T-helper 1 cell (primary cell): ENCODE results near the gene EDARADD.
"Not testable (repeated sequence)": the region's sequence is repeated elsewhere in the genome, so short reads cannot be mapped to it uniquely, and the experiment has no call there.

Experiments
- DNase-seq, 5 donors: peaks; one replicate each; pipeline ENCODE4 v3.0.0-alpha.2; 2012 to 2020
- total RNA-seq, 4 donors: gene quantifications; one replicate each; lab custom pipeline; 2026; lab: John Stamatoyannopoulos, UW

Gene EDARADD
- total RNA-seq, result 6.2 to 12.3 (median 6.7) reads per million in 4 donors

DNA sequence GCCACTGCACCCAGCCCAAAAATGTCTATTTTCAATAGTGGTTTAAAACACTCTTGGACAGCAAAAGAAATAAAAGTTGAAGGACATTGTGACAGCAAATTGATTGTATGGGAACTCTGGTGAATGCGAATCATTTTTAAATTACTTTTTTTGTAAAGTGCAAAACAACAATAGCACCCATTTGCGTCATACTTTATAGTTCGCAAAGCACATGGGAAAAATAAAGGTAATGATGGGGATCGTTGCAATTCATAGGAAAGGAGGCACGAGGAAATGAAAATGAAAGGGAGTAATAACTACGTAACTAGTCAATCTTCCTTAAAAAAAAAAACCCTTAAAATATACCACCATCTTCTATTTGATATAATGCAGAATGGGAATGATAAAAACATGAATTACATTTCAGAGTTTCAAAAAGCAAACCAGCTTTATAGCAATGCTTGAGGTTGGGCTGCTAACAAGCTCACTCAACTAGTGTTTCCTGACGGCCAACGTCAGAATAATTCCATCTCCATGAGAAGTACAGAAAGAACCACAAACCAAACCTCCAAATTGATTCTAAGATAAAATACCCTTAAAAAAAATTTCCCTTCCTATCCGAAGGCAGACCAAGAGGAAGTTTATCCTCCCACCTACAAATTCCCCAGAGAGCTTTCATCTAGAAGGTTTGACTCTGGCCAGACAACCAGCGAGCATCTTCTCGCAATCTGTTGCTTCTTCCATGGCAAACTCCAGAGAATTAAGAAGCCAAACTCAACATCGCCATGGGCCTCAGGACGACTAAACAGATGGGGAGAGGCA lies at the start of gene EDARADD:
Gene EDARADD, plus strand, starts transcription at position 606 of the 801 bp plus-strand sequence. Its CDS starts 159 bp downstream, at position 765.
- no peak for DNase-seq

DNA sequence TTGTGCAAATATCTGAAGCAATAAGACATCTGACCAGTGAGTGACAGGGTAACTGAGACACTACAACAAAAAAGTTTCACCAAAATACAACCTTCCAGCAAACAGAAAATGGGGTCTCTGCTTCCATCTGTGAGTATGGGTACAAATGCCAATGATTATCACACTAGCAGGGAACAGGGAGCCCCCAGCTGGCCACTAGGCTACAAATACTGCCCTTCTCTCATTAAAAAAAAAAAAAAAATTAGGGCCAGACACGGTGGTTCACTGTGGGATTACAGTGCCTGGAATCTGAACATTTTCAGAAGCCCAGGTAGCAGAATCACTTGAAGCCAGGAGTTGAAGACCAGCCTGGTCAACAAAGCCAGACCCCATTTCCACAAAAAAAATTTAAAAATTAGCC lies 48.4 kb upstream of the EDARADD start:
- DNase-seq, result no peak

DNA sequence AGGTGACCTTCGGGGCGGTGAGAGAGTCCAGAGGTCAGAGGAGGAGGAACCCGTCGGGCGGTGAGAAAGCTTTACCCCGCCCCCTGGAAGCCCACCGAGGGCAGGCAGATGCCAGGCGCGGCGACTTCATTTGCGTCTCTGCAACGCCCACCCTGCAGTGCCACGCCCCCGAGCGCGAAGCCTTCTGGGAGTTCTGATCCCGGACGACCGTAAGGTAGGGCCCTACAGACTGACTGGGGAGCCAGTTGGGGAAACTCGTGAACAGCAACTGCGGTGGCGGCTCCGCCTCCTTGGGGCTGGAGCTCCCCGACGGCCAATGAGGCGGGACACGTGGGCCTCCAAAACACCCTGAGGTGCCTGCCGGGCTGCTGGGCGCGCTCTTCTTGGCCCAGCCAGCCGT lies 46.0 kb upstream of the EDARADD start:
- peak in 1 of 5 donors; percentile 1 for DNase-seq

DNA sequence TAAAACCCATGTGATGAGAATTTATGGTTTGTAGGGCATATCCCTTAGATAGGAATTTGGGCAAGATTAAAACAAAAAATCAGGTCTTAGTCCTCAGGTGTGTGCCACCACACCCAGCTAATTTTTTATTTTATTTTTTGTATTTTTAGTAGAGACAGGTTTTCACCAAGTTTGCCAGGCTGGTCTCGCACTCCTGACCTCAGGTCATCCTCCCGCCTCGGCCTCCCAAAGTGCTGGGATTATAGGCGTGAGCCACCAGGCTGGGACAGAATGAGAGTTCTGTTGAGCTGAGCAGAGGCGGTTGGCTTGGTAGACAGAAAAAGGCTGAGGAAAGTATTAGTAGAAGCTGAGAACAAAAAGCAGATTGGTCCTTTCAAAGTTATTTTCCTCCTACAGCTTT lies 43.8 kb upstream of the EDARADD start:
- no peak for DNase-seq

DNA sequence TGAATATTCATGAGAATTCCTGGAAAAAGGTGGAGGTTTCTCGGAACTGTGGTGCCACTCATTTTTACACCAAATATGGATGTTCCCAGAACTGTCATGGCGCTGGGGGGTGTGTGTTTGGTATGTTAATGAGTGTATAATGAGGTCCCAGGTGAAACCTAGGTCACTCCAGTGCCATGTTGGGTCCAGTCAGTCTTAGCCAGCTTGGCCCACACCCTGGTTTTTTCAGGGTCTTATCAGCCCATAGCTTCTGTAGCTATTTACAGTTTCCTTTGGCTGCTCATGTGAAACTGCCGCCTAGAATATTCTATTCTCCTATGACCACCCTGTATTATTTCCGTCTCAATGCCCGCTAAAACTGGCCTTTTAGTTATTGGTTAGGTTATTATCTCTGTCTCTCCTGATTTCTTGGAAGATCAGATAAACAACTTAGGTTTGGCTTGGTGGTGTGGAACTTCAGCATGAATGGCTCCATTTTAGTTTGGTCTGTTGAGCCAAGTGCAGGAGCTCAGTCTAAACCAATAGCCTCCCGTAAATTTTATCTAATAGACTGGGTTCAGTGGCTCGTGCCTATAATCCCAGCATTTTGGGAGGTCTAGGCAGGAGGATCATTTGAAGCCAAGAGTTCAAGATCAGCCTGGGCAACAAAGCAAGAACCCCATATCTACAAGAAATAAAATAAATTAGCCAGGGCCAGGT lies 42.1 kb upstream of the EDARADD start:
- DNase-seq, result no peak

DNA sequence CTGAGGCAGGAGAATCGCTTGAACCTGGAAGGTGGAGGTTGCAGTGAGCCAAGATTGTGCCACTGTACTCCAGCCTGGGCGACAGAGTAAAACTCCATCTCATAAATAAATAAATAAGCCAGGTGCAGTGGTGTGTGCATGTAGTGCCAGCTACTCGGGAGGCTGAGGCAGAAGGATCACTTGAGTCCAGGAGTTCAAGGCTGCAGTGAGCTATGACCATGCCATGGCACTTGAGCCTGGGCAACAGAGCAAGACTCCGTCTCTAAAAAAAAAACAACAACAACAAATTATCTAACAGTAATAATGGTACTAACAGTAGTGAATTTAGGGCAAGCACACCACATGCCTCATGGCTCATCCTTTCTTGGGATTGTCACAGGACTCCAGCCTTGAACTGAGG lies 41.3 kb upstream of the EDARADD start:
- not testable (repeated sequence) for DNase-seq

DNA sequence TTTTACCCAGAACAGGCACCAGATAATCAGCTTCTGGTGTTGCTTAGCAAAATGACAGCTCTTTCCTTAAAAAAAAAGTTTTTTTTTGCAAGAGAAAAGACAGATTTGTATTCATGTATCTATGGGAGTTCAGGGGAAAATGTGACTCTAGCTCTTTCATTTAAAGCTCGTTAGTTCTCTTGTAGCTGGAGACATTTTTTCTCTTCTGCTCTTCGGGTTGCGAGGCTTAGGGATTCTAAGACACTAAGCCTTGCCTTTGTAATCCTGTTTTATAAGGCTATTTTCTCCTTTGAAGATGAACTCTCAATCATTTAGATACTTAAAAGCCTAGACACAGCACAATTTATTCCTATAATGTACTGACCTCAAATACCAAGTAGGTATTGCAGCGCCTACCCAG lies 40.3 kb upstream of the EDARADD start:
- DNase-seq, result no peak

DNA sequence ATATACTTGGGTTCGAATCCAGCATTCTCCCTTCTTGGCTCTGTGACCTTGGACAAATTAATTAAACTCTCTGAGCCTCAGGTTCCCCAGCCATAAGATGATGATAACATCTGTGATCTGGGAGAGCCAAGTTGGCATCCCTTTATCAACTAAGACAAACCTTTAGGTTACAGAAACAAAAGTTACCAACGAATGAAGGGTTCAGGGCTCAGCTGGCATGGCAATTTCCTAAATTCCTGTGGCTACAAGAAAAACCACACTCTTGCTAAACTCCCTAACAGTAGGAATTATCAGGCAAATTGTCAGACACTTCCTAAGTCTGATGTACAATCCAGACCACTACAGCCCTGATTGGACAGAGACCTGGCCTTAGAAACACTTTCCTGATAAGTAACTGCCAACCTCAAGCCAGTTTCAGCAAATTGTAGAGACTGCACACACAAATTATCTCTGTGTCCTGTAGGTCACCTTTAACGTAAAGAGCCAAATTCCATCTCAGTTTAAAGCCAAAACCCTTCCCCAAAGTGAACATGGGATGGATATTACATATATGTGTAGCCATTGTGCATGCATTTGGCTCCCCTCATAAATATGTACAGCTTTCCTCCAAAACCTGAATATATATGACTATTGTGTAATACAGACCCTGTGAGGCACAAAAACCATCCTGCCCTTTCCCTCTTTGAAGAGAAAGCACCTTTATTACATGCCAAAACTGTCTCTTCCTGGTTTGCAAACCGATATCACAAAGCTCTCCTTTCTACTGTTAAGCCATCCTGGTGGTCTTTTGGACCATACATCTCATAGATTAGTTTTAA lies 39.5 kb upstream of the EDARADD start:
- no peak for DNase-seq

DNA sequence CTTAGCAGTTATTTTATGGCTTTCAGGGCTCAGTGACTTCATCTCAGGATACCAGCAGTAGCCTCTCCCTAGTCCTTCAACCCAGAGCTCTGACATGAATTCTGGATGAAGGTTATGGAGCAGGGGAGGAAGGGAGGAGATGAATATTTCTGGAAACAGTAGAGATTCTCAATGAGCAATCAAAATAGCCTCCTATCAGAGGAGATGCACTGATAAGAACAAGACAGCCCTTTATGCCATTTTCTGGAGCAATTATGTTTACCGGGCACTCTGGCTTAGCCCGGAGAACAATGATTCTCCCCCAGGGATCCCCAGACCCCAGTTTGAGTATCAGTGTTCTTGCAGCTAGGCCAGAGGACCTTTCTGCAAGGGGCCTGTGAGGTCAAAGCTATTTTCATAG lies 37.9 kb upstream of the EDARADD start:
- DNase-seq, result no peak

DNA sequence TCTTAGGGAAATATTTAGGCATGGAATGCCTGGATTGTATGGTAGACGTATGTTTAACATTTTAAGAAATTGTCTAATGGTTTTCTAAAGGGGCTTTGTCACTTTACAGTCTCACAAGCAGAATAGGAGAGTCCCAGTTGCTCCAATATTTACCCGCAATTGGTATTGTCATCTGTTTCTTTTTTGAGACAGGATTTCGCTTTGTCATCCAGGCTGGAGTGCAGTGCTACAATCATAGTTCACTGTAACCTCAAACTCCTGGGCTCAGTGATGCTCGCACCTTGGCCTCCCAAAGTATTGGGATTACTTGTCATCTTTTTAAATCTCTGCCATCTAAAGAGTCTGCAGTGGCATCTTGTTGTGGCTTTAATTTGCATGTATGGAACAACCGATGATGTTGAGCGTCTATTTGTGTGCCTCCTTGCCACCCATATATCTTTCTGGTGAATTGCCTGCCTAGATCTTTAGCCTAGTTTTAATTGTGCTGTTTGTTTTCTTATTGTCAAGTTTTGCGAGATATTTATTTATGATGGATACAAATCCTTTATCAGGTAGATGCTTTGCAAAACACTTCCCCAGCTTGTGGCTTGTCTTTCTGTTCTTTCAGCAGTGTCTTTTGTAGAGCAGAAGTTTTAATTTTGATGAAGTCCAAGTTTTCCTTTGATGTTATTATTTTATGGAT lies 32.0 kb upstream of the EDARADD start:
- no peak for DNase-seq

DNA sequence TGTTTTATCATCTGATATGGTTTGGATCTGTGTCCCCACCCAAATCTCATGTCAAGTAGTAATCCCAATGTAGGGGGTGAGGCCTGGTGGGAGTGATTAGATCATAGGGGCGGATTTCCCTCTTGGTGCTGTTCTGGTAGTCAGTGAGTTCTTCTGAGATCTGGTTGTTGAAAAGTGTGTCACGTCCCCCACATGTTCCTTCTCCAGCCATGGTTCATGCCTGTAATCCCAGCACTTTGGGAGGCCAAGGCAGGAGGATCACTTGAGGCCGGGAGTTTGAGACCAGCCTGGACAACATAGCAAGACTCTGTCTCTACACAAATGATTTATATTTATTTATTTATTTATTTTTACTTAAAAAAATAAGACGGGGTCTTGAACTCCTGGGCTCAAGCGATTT lies 30.8 kb upstream of the EDARADD start:
- DNase-seq, result no peak

DNA sequence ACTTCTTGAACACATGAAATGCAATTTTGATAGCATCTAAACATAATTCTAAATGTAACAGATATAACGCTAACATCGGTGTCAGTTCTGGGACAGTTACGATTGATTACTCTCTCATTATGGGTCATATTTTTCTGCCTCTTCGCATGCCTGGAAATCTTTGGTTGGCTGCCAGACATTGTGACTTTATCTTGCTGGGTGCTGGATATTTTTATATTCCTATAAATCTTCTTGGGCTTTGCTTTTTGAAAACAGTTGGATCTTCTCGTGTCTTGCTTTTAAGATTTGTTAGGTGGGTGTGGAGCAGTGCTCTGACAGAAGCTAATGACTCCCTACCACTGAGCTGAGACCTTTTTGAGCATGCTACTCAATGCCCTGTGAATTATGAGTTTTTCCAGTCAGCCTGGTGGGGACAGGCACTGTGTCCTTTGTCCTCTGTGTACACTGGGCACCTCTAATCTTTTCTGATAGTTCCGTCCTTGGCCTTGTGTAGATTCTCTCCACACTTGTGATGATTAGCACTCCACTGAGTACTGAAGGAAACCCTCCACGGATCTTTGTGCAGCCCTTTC lies 28.0 kb upstream of the EDARADD start:
- no peak for DNase-seq

DNA sequence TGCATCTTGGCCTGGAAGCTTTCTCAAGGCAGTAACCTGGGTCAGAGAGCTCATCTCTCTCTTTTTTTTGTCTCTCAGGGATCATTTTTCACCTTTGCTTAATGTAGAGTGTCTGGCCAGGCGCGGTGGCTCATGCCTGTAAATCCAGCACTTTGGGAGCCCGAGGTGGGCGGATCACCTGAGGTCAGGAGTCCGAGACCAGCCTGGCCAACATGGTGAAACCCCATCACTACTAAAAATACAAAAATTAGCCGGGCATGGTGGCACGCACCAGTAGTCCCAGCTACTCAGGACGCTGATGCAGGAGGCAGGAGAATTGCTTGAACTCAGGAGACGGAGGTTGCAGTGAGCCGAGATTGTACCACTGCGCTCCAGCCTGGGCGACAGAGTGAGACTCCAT lies 27.4 kb upstream of the EDARADD start:
- not testable (repeated sequence) for DNase-seq

DNA sequence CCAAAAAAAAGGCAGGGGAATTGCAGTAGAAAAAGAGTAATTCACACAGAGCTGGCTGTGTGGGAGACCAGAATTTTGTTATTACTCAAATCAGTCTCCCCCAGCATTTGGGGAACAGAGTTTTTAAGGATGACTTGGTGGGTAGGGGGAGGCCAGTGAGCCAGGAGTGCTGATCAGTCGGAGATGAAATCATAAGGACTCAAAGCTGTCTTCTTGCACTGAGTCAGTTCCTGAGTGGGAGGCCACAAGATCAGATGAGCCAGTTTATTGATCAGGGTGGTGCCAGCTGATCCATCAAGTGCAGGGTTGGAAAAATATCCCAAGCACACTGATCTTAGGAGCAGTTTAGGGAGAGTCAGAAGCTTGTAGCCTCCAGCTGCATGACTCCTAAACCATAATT lies 23.7 kb upstream of the EDARADD start:
- DNase-seq, result peak in 1 of 5 donors; percentile 6

DNA sequence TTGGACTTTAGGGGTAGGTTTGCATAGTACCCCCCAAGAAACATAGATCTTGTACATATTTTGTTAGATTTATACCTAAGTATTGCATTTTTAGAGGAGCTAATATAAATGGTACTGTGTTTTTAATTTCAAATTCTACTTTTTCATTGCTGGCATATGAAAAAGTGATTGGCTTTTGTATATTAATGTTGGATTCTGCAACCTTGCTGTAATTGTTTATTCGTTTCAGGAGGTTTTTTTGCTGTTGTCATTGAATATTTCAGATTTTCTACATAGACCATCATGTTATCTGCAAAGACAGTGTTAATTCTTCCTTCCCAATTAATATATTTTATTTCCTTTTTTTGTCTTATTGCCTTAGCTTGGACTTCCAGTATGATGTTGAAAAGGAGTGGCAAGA lies 23.0 kb upstream of the EDARADD start:
- no peak for DNase-seq

DNA sequence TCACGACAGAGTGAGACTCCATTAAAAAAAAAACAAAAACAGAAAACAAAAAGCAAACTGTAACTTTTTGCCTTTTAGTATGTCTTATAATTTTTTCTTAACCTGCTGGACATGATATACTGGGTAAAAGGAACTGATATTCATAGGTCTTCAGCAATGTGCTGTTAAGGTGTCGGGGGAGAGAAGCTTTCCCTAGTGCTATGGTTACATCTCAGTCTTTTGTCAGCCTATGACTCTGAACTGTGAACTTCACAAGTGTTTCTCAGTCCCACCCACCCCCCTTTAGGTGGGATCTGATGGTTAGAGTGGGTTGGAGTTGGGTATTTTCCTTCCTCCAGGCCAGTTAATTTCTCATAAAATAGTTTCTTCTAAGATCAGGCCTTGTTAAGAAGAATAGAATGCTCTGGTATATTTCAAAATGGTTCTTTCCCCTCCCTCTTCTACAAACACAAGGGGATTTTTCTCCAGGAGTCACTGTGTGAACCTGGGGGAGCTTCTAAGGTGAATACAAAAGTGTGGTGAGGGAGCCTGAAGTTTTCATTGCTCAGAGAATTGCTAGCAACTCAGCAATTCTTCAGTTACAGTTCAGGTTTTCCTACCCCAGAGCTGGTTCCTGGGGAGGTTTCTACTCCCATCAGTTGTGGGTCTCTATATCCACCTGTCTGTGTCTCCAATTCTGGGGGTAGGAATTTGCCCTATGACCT lies 16.1 kb upstream of the EDARADD start:
- DNase-seq, result no peak

DNA sequence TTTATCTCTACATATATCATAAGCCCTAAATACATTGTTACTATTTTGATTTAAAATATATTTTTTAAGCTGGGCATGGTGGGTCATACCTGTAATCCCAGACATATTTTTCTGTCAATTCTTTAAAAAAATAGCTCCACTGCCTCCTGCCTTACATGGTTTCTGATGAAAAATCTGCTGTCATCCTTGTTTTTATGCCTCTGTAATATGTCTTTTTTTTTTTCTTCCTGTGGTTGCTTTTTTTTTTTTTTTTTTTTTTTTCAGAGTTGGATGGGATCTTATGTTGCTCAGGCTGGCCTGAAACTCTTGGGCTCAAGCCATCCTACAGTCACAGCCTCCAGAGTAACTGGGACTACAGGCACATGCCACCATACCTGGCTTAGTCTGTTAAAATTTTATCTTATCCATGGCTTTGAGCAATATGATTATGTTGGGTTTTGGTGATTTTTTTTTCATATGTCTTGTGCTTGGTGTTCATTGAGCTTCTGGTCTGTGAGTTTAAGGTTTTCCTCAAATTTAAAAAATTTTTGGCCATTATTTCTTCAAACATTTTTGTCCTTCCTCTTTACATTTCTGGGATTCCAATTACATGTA lies 12.4 kb upstream of the EDARADD start:
- DNase-seq, result no peak

DNA sequence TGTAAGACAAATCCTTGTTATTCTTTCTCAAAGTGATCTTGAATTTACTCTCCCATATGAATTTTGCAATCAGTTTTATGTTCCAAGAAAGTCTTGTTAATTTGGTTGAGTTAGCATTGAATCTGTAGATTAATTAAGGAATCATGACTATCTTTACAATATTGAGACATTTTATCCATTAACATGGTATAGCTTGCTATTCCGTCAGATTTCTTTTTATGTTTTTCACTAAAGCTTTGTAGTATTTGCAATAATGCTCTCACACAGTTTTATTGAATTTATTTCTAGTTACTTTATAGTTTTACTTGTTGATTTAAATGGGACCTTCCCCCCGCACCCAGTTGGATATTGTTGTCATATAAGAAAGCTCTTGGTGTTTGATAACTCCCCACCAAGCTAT lies 5.8 kb upstream of the EDARADD start:
- no peak for DNase-seq

DNA sequence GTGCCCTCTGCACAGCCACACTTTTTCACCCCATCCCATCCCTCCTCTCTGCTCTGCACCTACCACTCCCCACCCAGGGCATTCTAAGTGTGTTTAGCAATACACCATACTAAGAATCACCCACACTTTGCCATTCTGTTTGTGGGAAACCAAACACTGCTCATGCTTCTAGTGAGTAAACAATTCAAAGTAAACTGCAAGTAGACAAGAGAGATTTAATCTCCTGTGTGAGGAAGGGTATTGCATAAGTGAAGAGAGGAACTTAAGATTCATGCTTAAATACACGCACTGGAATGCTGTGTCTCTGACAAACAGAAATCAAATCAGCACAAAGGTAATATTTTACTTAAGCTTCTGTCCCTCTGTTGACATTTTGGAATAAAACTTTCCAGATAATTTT lies 4.8 kb upstream of the EDARADD start:
- DNase-seq, result no peak

DNA sequence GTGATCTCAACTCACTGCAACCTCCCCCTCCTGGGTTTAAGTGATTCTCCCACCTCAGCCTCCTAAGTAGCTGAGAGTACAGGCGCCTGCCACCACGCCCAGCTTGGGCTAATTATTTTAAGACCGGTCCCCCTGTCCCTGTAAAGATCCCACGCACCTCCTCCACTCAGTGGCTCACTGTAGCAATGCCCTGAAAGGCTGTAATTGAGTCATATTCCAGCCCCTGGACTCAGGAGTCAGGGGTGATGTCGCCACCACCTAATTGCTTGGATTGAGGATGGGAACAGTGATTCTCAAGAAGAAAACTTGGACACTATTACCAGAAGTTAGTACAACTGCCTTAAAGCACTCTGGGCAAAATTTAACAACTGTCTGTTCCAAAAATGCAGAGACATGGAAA lies 3.1 kb upstream of the EDARADD start:
- no peak for DNase-seq

DNA sequence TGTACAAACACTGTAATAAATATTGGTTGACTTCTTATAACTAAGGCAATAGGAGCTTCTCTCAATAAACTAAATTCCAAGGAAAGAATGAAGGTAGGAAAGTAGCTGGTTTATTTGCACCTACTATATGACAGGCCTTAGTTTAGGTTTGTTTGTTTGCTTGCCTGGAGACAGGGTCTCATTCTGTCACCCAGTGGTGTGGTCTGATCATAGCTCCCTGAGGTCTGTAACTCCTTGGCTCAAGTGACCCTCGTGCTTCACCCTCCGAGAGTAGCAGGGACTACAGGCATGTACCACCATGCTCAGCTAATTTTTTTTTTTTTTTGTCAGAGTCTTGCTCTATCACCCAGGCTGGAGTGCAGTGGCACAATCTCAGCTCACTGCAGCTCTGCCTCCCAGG lies 1.9 kb upstream of the EDARADD start:
- DNase-seq, result no peak

DNA sequence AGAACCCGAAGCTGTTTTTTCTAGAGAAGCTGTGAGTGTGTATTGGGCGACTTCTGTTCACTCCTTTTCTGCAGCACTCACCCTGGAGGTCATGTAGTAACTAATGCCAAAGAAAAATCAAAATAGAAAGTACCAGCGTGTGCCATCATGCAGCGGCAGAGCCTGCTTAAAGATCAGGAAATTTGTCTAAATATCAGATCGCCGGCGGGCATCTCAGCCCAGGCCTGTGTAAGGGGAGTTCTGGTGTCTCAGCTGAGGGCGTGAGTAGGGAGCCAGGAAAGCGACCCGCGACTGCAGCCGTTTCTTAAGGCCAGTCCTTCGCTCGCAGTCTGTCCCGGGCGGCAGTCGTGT lies 768 bp downstream of the EDARADD start:
- DNase-seq, result no peak
